HS-5 (cell line): ENCODE results near the gene TSKU.

Experiments used
- DNase-seq: peaks from one replicate; pipeline ENCODE4 v3.0.0-alpha.2; 2012; ENCODE audit warnings: low read depth

TSKU gene

DNA sequence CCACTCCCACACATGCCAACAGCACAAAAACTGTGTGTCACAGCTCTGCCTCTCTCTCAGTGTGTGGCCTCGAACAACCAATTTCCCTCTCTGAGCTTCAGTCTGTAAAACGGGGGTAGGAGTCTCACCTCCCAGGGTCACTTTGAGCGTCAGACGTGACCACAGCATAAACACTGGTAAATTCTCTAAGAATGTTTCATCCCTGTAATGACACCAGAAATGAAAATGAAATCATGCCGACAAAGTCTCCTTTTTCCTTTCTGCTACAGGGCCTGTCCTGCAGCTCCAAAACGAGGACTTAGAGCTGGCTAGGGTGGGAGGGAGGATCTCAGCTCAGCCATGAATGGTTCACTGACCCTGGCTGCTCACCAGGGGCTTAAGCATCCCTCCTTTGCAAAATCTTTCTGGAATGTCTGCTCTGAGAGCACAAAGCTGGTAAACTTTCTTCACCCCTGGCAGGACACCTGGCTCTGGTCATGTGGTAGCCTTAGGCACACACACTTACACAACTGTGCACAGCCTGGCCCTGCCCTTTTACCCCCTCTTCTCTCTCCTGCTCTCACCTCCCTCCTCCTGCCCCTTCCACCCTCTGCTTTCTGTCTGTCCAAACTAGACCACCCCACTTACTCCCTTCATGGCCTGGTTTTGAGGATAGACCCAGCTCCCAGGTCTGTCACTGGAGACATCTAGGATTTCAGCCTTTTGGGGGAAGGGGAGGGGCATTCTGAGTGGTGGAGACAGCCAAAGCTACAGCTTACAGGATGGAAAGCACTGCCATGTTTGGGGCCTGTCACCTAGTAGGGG, 12.3 kb upstream of the TSKU start:
- peak; percentile 74 for DNase-seq

DNA sequence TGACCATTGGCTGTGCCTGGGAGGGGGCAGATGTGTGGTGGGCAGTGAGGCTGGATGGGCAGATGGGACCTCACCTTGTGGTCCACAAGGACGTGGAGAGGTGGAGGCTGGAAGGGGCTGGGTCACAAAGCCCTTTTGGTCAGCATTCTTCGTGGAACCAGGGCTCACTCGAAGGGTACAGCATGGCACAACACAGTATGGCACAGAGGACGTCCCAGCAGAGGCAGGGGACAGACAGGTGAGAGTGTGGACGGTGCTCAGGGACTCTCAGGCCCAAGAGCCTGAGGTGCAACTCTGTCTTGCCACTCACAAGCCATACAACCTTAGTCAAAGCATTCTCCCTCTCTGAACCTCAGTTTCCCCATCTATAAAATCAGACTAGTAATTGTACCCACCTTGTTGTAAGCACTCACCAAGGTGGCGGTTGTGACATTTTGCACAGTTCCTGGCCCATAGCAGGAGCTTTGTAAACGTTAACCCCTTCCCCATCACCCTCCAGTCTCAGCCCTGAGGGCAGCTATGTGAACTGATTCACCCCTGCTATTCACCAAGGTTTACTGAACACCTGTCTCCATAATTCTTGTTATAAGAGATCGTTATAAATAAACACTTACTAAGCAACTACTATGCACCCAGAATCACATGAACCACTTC, 11.6 kb upstream of the TSKU start:
- DNase-seq, result no peak

DNA sequence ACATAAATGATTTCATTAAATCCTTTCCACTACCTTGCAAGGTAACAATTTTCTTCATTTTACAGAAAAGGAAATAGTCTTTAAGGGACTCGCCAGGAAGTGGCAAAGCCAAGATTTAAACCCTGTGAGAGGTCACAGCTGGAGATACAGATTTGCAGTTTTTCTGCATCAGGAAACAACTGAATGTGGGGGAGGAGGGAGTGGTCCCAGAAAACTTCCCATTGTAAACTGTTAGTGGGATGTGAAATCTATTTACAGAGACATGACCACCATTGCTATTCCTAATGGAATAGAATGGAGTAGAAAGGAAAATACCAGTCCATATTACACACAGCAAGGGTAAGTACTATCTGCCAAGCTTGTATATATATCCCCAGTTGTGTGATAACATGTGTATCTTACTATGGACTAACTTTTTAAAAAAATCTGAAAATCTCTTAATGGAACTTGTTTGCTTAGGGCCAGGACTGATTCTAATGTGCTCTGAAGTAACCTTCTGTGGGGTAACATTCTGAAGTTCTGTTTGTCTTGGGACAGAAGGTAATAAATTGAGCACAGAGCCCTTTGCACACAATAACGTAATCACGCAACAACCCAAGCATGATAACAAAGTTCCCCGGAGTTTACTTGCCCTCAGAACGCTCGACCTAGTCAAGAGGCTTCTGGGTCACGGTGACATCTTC, 10.9 kb upstream of the TSKU start:
- no peak for DNase-seq

DNA sequence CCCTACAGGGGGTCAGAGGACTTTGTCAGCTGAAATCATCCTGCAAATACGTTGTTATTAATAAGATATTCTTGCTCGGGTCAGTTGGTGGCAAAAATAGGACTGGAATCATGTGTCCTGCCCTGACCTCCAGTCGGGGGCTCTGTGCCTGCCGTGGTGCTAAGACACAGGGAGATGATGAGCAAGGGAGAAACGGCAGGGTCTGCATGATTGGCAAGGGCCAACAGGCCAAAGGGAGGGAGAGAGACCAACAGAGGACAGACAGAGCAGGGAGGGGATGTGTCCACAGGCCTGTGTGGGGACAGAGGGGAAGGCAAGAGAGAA, 10.4 kb upstream of the TSKU start:
- no peak for DNase-seq

DNA sequence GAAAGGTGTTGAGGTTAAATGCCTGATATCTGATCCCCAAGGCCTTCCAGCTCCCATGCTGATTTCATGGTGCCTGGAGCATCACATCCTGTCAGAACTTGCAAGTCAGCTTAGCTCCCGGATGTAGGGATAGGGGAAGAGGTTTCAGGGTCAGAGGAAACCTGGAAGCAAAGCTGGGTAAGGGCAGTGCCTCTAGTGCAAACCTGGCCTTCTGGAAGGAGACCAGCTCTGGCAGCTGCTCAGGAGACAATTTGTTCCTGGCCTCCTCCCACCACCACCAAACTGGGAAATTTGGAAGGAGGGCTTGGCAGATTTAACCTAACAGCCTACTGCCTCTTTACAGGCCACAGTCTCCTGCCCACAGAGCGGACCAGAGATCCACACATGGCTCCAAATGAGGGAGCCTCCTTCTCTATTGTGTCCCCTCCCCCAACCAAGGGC, 9.2 kb upstream of the TSKU start:
- DNase-seq, result no peak

DNA sequence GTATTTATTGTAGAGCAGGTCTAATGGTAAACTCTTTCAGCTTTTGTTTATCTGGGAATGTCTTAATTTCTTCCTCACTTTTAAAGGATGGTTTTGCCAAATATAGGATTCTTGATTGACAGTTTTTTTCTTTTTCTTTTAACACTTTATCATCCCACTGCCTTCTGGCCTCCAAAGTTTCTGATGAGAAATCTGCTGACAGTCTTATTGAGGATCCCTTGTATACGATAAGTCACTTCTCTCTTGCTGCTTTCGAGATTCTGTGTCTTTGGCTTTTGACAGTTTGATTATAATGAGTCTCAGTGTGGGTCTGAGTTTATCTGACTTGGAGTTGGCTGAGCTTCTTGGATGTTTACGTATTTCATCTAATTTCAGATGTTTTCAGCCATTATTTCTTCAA, 6.7 kb upstream of the TSKU start:
- DNase-seq, result no peak

DNA sequence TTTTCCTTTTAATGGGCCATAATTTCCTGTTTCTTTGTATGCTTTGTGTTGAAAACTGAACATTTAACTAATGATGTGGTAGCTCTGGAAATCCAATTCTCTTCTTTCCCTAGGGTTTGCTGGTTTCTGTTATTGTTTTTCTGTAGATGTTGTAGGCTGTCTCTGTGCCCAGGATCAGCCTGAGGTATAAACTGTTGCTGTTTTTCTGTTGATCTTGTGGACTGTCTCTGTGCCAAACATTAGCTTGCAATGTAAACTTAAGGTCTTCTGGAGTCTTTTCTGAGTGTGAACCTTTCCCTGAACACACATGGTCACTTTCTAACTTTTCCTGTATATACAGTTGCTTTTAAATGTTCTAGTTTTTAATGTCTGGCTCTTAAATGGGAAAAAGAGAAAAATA, 5.9 kb upstream of the TSKU start:
- DNase-seq, result no peak

DNA sequence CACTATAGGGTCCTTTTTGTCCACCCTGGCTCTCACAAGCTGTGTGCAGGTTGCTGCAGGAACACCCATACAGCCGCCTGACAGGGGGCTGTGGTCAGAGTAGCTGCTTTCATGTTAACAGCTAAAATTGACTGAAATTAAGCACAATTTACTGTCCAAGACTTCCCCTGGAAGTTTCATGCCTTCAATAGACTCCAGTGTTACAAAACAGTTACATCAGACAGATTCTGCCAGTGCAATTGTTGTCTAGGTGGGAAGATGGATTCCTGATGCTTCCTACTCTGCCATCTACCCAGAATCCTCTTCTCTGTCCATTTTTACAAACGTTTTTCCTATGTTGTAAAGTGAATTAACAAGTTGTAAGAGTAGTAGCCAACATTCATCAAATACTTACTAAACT, 5.3 kb upstream of the TSKU start:
- no peak for DNase-seq

DNA sequence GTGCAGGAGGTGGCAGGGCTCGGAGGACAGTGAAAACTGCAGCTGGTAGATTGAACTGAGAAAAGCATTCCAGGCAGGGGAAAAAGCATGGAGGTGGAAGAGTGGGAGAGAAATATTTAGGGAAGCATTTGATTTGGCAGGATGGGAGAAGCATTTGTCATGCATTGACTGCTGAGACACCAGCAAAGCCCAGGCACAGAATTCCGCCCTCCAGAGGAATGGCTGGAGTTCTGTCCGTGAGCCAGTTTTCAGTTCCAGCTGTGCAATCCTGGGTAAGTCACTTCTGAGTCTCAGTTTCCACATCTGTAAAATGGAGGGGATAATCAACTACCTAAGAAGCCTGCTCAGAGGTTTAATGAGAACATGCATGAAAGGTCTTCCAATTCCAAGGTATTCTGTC, 4.3 kb upstream of the TSKU start:
- no peak for DNase-seq

DNA sequence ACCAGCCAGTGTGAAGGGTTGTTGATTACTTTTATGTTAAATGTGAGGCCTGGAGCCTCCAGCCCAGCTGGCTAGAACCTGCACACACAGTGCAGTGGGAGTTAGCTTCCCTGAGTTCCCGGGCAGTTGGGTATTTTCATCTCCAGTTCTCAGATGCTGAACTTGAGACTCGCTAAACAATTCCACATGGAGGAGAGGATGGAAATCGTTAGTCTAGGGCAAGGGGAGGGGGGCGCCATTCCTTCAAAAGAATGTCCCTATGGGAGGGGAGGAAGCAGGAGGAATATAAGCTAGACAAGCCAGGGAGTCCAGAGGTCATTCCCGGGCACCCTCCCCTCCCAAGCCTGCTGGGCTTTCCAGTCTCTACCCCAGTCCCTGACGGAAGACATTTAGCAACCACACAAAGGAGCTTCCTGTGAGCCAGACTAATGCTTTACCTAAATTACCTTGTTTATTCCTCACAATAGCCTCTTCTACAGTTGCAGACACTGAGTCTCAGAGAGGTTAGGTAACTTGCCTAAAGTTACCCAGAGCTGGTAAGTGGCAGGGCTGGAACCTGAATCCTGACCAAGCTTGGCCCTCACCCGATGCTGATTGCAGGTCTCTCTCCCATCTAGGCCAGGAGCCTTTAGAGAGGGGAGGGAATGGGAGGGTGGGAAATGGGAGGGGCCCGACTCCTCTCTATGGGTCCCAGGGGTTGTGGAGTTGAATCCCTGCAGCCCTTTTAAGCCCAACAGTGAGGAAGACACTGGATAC, 1.9 kb upstream of the TSKU start:
- no peak for DNase-seq

DNA sequence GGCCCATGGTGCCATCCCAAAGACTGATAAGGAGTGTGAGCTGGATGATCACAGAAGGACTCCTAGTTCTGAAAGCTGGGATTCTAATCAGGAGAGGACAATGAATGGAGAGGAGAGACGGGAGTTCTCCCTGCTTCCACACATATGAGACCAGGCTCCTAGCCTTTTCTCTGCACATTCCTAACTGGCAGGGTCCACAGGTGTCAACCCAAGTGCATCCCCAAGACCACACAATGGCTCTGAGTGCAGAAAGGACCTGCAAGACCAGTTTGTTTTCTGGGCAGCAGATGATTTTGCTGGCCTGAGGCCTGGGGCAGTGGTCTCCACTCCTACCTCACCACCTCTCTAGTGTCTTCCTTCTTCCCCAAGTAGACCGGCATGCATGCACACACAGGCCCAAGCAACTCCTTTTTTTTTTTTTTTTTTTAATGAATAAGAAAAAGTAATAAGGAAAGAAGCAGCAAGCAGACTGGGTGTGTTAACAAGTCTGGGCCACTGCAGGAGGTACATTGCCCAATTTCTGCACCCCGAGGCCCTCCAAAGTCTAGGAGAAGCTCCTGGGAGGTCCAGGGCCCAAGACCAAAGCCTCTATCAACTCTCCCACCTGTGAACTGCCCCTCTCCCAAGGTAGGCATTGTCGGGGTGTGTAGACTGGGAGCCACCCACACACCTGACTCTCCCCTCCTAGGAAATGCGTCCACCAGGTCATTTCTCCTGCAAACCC, 1.2 kb upstream of the TSKU start:
- no peak for DNase-seq

DNA sequence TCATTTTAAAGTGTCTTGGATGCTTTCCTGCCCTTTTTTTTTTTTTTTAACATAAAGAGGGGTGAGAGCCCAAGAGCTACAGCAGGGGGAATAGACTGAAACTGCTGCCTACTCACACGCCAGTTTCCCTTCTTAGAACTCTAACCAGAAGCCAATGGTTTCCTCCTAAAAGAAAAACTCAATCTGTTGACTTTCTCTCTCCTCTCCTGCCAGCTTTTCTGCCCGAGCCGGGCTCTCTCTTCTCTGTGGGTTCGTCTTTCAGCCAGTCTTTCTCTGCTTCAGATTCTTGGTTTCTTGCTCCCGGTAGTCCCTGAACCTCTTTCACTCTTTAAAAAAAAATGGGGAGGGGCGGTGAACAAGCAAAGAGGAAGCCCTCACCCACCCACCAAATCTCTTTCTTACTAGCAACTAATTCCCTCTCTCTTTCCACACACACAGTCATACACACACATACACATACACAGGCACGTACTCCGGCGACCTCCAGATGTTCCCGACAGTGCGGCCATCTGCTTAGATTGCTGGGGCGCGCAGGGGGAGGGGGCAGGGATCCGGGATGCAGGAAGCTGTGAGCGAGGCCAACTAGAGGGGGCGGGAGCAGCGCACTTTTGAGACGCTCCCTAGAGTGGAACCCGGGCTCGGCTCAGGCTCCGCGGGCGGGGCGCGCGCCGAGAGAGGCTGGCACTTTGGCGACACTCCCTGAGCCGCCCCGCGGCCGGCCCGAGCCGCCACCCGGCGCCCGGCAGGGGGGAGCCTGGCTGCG, 444 bp upstream of the TSKU start:
- DNase-seq, result peak; percentile 86

DNA sequence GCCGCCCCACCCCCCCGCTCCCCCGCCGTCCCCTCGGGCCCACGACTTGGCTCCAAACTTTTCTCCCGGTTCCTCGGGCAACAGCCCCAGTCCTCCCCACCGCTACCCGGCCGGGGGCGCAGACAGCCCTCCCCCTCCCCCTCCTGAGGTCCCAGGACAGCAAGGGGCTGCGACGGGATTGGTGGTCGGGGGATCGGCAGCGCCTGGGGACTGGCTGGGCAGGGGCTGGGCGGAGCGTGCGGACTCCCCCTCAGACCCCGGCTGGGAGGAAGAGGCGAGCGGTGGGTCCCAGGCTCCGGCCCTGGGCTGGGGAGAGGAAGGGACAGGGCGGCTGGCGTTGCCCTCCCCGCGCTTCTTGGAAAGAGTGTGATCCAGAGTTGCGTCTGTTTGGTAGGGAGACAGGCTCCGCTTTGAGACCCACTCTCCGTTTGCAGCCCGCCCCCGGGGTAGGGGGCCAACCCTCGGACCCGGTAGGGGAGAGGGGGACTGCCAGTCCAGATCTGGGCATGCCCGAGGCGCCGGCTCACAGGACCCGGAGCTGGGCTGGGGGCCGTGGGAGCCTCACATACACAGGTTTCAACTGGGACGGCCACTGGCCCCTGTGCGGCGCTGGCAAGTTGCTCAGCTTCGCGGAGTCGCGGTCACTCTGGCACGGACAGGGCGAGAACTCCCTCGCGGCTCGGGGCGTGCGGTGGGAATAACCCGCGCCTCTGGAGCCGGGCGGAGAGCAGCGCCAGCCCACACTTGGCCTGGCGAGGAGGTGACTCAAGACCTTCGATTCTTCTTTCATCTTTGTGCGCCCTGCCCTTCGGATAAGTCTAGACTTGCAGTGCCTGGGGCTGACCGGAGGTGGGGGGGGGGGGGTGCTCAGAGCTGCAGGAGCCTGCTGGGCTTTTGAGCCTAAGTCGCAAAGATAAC, 999 bp downstream of the TSKU start:
- no peak for DNase-seq

DNA sequence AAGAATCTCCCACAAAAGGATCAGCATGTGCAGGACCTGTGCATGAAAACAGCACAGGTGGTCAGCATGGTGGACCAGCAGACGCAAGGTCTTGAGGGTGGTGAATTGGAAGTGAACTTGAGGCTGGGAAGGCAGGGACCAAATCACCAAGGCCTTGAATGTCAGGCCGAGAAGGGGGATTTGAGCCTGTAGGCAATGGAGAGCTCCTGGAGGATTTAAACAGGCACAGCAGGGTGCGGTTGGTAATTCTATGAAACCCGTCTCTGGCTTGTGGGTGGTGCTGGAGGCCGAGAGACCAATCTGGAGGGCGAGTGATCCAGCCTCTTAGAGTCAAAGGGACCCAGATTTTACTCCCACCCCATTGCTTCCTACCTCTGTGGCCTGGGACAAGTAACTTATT, 2.4 kb downstream of the TSKU start:
- DNase-seq, result no peak

DNA sequence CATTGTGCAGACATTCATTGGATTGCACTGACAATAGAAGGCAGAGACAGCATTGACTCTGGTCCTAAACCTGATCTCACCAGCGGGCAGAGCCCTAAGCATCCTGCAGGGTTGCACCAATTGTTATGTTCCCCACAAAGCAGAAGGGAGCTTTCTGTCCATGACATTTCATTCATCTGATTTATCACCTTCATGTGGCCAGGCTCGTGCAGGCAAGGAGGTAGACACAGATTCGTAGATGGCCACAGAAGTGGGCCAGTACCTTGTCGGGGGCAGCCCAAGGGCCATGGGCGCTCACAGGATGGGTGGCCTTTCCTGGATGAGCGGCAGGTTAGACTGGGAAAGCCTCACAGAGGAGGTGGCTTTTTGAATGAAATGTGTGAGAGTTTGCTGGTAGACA, 2.9 kb downstream of the TSKU start:
- DNase-seq, result no peak

DNA sequence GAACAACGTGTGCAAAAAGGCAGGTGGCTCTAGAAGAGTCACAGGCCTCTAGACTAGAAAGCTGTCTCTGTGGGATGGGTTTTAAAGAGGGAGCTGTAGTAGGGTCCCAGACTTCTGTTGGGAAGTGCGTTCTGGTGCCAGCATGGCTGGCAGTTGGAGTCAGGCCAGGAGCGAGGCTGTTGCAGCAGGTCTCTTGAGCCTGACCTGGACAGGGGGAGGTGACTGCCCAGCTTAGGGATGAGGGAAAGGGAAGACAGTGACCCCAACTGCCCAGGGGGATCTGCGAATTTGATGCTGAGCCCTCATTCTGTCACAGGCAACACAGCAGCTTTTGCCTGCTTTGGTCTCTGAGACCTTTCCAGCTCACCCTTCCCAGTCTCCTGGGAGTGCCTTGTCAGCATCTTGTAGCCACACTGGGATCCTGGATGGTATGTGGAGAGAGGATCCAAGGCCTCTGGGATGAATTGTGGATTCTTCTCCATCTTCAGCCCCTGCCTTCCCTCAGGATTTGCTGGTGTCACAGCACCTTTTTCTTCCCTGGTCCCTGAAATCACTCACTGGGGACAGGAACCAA, 3.4 kb downstream of the TSKU start:
- no peak for DNase-seq

DNA sequence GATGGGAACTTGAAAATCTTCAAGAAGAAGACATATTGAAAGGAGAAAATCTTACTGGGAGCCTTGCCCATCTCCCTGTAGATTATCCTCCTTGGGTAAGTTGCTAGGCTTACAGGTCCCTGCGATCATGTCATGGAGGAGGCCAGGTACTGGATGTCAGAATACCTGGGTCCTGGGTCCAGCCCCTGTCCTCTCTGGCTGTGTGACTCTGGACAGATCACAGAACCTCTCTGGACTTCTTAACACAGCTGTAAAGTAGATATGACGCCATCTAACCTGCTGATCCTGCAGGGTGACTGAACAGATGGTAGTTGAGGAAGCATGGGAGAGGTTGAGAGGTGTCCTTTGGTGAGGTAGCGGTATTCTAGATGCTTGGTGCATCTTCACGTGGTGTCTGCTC, 4.1 kb downstream of the TSKU start:
- DNase-seq, result no peak

DNA sequence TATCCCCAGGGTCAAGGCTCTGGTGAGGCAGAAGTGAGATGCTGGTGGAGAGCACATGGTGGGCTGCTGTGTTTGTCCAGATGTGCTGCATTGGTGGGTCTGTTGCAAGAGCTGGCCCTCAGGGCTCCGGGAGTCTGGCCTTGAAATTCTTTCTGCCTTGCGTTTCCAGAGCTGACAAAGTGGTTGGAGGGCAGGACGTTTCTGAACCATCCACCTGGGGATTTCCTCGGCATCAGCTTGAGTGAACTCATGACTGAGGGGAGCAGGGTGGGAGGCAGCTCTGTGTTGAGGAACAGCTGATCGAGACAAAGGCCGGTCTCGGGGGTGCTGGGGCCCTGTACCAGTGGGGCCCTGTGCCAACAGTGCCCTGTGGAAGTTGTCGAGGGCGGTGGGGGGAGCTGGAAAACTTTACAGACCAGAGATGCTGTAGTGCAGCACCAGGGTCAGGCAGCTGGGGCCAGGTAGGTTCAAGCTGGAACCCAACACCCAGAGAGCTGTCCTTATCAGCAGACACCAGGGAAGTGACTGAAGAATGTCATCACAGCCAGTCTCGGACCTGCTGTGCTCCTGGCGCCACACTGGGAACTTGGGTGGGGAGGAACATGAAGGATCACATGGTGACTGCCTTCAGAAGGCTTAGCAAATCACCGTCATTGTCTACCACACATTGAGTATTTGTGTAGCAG, 4.9 kb downstream of the TSKU start:
- DNase-seq, result no peak
